GM21528 (cell line): ENCODE results near the gene COL23A1.

Experiments used
- ATAC-seq: cut with Tn5 transposase; IDR thresholded peaks from one replicate; pipeline ENCODE4 v1.9.1; 2021; ENCODE audit warnings: mild to moderate bottlenecking, moderate library complexity; ENCODE audit not compliant: unreplicated experiment, low FRiP score

COL23A1 gene

GRCh38 chr5:178590141-178590923 is at the start of gene COL23A1:
Gene COL23A1, minus strand, starts transcription at chr5:178590393.
- peak; percentile 54 for ATAC-seq

- no peak for ATAC-seq
Observed at GRCh38 chr5:178637356-178638074, 47.3 kb upstream of the COL23A1 start.

GRCh38 chr5:178632285-178632684 is 42.1 kb upstream of the COL23A1 start:
- ATAC-seq = no peak

GRCh38 chr5:178630951-178631350 is 40.8 kb upstream of the COL23A1 start:
- no peak for ATAC-seq

- no peak for ATAC-seq
Observed at GRCh38 chr5:178630475-178630930, 40.3 kb upstream of the COL23A1 start.

GRCh38 chr5:178627259-178627598 is 37.0 kb upstream of the COL23A1 start:
- ATAC-seq = peak; percentile 35

- peak; percentile 82 for ATAC-seq
Observed at GRCh38 chr5:178626484-178627258, 36.5 kb upstream of the COL23A1 start, which contains the start of gene CLK4. Gene CLK4, minus strand, starts transcription at chr5:178627050. Its CDS starts 3,634 bp downstream, at chr5:178623416.

- ATAC-seq = peak; percentile 24
Observed at GRCh38 chr5:178625679-178626483, 35.7 kb upstream of the COL23A1 start.

- ATAC-seq = no peak
Observed at GRCh38 chr5:178624631-178625546, 34.7 kb upstream of the COL23A1 start.

- ATAC-seq = no peak
Observed at GRCh38 chr5:178622679-178623247, 32.6 kb upstream of the COL23A1 start.

- ATAC-seq = no peak
Observed at GRCh38 chr5:178619390-178619789, 29.2 kb upstream of the COL23A1 start.

- ATAC-seq = no peak
Observed at GRCh38 chr5:178612299-178612698, 22.1 kb upstream of the COL23A1 start.

- ATAC-seq = no peak
Observed at GRCh38 chr5:178606269-178606668, 16.1 kb upstream of the COL23A1 start.

- ATAC-seq = no peak
Observed at GRCh38 chr5:178605788-178606187, 15.6 kb upstream of the COL23A1 start.

GRCh38 chr5:178602752-178603151 is 12.6 kb upstream of the COL23A1 start:
- no peak for ATAC-seq

- no peak for ATAC-seq
Observed at GRCh38 chr5:178595750-178596149, 5.6 kb upstream of the COL23A1 start.

- ATAC-seq = no peak
Observed at GRCh38 chr5:178595150-178595549, 5.0 kb upstream of the COL23A1 start.

GRCh38 chr5:178590924-178591423 is 781 bp upstream of the COL23A1 start:
- no peak for ATAC-seq
